Daoy (cell line): Measurements from ENCODE around the gene ATG16L2. TPM values are rescaled to one million over a fixed set of nuclear protein-coding genes. Genes with fewer than 3 reads are reported as not detected.
A peak's percentile ranks its signal among the peaks of the same experiment; 100 is the strongest.
"Not testable (repeated sequence)": the region's sequence is repeated elsewhere in the genome, so short reads cannot be mapped to it uniquely, and the experiment has no call there.

Experiments used
- DNase-seq: peaks from one replicate; pipeline ENCODE4 v3.0.0-alpha.2; 2015; ENCODE audit warnings: low read depth
- total RNA-seq: library from RNA; depleted of rRNA; stranded (reverse); fragments of >200 nt; shearing (Covaris generic); gene quantifications from 2 replicates; pipeline ENCODE4 v1.2.3, GENCODE V29; 2014

Gene ATG16L2
- total RNA-seq, 1 experiment from 2014 or later = 2.3 TPM

DNA sequence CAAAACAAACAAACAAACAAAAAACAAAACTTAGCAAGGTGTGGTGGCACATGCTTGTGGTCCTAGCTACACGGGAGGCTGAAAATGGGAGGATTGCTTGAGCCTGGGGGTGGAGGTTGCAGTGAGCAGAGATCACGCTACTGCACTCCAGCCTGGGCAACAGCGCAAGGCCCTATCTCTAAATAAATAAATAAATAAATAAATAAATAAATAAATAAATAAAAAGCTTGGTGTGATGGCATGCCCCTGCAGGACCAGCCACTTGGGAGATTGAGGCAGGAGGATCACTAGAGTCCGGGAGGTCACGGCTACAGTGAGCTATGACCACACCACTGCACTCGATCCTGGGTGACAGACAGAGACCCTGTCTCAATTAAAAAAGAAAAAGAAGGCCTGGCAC, 11.4 kb upstream of the ATG16L2 start:
- DNase-seq = no peak

DNA sequence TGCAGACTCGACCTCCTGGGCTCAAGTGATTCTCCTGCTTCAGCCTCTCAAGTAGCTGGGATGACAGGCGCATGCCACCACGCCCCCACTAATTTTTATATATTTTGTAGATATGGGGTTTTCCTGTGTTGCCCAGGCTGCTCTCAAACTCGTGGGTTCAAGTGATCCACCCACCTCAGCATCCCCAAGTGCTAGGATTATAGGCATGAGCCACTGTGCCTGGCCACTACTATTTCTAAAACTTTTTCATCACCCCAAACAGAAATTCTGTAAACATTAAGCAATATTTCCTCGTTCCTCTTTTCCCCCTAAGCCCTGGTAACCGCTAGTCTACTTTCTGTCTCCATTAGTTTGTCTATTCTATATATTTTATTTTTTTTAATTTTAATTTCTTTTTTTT, 9.0 kb upstream of the ATG16L2 start:
- no peak for DNase-seq

DNA sequence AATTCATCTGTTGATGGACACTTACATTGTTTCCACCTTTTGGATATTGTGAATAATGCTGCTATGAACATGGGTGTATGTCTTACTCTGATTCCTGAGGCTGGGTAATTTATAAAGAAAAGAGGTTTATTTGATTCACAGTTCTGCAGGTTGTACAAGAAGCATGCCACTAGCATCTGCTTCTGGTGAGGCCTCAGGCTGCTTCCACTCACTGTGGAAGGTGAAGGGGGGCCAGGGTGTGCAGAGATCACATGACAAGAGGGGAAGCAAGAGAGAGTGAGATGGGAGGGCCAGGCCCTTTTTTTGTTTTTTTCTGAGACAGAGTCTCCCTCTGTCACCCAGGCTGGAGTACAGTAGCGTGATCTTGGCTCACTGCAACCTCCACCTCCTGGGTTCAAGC, 7.8 kb upstream of the ATG16L2 start:
- not testable (repeated sequence) for DNase-seq

DNA sequence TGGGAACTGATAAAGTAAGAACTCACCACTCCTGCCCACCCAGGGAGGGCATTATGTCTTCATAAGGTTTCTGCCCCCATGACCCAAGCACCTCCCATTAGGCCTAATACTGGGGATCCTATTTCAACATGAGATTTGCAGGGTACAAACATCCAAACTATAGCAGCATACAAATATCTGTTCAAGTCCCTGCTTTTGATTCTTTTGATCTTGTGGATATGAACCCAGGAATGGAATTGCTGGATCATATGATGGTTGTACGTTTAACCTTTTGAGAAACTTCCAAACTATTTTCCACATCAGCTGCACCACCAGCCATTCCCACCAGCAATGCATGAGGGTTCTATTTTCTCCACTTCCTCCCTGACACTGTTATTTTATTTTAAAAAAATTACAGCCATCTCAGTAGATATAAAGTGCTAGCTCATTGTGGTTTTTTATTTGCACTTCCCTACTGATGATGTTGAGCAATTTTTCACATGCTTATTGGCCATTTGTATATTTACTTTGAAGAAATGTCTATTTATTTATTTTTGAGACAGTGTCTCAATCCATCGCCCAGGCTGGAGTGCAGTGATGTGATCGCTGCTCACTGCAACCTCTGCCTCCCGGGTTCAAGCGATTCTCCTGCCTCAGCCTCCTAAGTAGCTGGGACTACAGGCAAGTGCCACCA, 7.1 kb upstream of the ATG16L2 start:
- no peak for DNase-seq

DNA sequence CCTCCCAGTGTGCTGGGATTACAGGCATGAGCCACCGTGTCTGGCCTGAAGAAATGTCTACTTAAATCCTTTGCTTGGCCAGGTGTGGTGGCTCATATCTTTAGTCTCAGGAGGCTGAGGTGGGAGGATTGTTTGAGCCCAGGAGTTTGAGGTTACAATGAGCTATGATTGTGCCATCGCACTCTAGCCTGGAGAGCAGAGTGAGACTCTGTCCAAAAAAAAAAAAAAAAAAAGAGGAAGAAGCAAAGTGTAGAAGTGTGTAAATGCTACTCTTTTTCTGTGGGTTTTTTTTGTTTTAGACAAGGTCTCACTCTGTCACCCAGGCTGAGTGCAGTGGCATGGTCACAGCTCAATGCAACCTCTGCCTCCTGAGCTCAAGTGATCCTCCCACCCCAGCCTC, 6.4 kb upstream of the ATG16L2 start:
- DNase-seq = no peak

DNA sequence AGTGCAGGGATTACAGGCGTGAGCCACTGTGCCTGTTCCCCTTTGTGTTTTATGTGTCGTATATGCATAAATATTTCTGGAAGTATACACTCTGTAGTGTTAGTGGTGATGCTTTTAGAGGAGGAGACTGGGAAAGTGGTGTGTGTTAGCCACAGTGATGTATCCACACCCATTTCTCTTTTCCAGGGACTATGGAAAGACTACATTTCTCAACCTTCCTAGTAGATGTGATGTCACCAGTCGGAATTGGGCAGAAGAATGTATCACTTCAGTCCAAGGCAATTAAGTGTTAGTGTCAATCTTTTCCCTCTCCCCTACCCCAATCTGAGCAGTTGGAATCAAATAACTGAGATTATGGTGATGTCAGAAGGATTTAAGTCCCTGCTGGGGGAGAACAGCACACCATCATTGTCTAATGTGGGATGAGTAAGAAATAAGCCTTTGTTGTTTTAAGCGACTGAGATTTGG, 5.8 kb upstream of the ATG16L2 start:
- no peak for DNase-seq

DNA sequence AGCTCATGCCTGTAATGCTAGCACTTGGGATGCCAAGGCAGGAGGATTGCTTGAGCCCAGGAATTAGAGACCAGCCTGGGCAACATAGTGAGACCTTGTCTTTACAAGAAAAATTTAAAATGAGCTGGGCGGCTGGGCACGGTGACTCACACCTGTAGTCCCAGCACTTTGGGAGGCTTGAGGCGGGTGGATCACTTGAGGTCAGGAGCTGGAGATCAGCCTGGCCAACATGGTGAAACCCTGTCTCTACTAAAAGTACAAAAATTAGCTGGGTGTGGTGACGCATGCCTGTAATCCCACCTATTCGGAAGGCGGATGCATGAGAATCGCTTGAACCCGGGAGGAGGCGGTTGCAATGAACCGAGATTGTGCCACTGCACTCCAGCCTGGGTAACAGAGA, 2.5 kb upstream of the ATG16L2 start:
- not testable (repeated sequence) for DNase-seq

DNA sequence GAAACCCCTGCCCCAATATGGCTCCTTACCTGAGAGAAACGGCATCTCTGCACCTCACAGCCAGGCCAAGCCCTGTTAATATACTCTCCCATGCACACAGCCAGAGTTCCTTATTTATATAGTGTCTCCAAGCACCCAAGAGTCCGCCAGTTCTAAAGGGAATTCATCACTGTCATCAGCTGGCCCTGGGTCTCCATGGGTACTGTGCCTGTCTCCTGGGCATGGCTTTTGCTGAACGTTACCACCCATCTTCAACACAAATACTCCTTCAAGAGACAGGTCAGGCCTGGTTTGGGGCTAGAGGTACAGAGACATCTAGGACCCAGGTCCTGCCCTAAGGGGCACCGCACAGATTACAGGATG, 1.6 kb upstream of the ATG16L2 start:
- no peak for DNase-seq

- DNase-seq = peak; percentile 70
These were observed 1.1 kb upstream of the ATG16L2 start for GRCh38 chr11:72812967-72813739.

DNA sequence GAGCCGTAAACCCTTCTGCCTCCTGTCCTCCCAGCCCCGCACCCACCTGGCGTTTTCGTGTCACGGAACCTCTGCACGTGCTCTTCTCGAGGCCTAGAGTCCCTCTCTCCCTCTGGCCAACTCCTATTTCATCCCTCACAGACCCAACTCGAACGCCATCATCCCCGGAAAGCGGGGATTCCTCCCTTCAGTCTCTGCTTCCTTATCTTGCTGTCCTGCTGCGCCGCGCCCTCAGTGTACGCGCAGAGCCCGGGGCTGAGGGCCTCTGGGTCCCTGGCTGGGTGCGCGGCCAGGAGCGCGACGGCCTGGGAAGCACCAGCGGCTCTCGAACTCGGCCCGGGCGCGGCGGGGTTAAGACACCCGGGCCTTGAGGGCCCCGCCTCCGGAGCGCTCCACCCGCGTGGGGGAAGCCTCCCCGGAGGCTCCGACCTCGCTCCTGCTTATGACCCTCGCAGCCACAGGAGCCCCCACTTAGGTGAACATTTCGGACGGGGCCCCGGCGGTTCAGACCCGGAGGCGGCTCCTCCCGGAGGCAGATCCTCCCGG, 398 bp upstream of the ATG16L2 start:
- DNase-seq = peak; percentile 77

GRCh38 chr11:72815110-72815618, 953 bp downstream of the ATG16L2 start:
- peak; percentile 41 for DNase-seq

- DNase-seq = no peak
These were observed 2.3 kb downstream of the ATG16L2 start for GRCh38 chr11:72816404-72816990.

DNA sequence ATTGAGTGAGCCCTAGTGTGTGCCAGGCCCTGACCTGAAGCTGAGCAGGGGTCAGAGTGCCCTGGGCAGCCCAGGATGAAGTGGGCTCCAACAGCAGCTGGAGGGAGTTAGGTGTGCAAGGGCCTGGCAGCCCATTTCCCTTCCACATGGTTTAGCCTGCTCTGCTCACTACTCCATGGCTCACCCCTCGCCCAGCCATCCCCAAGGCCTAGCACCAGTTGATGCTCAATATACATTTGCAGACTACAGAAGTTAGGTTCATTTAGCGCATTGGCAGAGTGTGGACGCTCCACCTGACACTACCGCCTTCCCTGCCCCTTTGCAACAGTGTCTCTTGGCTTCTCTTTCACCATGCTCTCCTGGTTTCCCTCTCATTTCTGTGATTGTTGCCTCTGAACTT, 3.8 kb downstream of the ATG16L2 start:
- DNase-seq = no peak

DNA sequence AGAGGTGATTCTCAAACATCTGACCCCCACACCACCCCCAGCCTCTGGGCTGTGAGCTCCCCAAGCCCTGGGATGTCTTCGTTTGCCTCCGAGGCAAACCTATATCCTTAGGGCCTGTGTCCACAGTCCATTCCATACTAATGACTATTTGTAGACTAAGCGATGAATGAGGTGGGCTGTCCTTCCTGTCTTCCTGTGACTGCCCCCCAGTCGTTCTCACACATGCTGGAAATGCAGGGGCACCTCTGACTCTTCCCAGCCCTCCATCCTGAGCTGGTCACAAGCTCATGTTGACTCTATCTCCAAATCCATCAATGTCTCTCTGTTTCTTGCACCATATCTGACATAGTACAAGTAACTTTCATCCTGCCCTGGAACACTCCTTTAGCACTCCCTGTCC, 4.8 kb downstream of the ATG16L2 start:
- no peak for DNase-seq

DNA sequence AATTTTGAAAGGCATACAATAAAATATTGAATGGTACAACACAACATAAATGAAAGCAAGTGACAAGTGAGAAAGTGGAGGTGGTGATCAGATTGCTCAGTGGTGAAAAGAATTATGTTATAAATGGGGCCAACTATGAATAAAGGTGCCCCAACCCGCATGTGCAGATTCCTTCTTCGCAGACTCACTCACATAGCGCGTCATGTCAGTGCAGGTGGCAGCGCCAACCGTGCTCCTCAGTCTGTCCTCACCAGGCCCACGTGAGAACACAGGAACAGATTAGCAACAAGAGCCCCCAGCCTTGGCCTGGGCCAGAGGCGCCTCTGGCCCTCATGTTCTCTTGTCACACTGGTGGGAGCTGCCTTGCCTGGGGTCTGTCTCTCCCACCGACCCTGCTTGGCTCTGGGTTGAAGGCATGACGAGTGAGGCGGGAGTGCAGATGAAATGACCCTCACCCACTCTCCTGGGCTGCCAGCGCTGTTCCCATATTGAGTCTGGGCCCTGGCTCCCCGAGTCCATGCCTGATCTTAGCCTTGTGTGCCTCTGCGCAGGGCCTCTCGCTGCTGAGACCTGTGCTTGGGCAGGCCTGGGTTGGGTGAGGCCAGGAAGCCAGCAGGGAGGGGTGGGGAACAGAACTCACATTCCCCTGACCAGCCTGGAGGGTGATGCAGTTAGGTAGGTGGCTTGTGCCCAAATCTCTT, 6.4 kb downstream of the ATG16L2 start:
- DNase-seq = no peak

DNA sequence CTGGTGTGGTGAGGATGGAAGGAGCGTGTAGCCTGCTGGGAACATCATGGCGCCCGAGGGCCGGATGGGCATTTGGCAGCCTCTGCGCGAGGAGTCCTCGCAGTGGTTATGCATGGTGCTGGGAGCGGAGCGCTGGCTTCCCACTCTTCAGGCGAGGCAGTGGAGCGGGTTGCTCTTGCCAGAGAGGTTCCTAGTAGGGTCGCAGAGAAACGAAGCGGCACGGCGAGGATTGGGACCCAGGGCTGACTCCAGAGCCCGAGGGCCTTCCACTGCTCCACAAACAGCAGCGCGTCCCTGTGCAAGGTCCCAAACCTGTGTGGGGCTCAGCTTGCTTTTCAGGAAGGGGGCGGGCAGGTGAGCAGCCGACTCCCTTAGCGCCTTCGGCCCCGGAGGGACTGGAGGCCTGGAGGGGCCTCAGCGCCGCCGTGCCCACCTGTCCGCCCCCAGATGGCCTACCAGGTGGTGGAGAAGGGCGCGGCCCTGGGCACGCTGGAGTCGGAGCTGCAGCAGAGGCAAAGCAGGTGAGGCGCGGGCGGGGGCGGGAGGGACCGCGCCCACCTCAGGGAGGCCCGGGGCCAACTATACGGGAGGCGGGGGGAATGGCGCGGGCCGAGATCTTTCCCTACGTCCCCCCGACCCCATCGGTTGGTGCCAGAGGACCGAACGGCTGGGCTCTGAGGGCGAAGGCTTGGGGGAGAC, 7.2 kb downstream of the ATG16L2 start:
- no peak for DNase-seq

- DNase-seq = peak; percentile 93
These were observed 7.9 kb downstream of the ATG16L2 start for GRCh38 chr11:72821920-72822799.

GRCh38 chr11:72823105-72823804, 9.0 kb downstream of the ATG16L2 start:
- DNase-seq = no peak

DNA sequence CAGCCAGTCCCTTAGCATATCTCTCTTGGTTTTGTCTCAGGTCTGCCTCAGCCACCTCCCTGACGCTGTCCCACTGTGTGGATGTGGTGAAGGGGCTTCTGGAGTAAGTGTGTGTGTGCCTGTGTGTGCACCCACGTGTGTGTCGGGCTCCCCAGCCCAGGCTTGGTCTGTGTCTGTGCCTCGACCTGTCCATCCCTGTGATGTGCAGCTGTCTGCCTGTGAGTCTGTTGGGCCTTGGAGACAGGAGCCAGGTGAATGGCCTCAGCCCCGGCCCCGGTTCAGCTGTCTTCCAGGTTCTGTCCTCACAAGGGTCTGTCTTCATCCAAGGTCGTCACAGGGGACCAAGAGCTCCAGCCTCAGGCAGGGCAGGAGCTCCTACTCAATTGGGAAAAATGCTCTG, 9.8 kb downstream of the ATG16L2 start:
- no peak for DNase-seq
